GM12892 (cell line): Measurements from ENCODE around the gene PPY.

ENCODE experiments used
- POLR2A ChIP-seq: IDR thresholded peaks from 2 replicates; pipeline ENCODE4 v1.6.1; 2011; ENCODE audit warnings: low read depth, low read length, control low read depth
- POLR2AphosphoS5 ChIP-seq: IDR thresholded peaks from 2 replicates; pipeline ENCODE4 v1.6.1; 2011; ENCODE audit warnings: low read depth, low read length, control low read depth
- TAF1 ChIP-seq: IDR thresholded peaks from 2 replicates; pipeline ENCODE4 v1.6.1; 2011; ENCODE audit warnings: low read depth, mild to moderate bottlenecking, control low read depth, low read length, borderline replicate concordance

DNA sequence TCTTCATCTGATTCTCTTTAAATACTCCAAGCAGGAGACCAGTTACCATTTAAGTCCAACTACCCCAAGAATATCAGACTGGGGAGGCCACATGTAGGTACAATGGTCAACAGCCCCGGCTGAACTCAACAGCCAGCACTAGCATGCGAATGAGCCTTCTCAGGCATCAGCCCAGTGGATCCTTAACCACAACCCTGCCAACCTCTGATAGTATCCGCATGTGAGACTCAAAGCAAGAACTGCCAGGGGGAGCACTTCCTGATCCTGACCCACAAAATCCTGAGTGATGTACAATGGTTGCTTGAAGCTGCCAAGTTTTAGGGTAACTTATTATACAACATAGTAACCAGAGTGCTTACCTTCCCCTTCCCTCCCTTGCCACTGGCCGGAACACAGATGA lies 7.5 kb upstream of the PPY start:
- no peak for TF ChIP-seq POLR2A
- no peak for TF ChIP-seq TAF1
- no peak for TF ChIP-seq POLR2AphosphoS5
